Stimulated activated CD4-positive, alpha-beta T cell treated with anti-CD3 and anti-CD28 coated beads, Interleukin-4, amount 100 ng/mL, for 48 hours (primary cell): ENCODE measurements around the gene CDCA8.
"Not testable (repeated sequence)": the region's sequence is repeated elsewhere in the genome, so short reads cannot be mapped to it uniquely, and the experiment has no call there.

Experiments used
- DNase-seq, 2 donors: peaks; one replicate each; pipeline ENCODE4 v3.0.0-alpha.2; 2020; ENCODE audit warnings: low read depth in 2 of 2

The CDCA8 gene

GRCh38 chr1:37673920-37674319 lies 18.4 kb upstream of the CDCA8 start:
- peak; percentile 35 to 41 for DNase-seq

DNA sequence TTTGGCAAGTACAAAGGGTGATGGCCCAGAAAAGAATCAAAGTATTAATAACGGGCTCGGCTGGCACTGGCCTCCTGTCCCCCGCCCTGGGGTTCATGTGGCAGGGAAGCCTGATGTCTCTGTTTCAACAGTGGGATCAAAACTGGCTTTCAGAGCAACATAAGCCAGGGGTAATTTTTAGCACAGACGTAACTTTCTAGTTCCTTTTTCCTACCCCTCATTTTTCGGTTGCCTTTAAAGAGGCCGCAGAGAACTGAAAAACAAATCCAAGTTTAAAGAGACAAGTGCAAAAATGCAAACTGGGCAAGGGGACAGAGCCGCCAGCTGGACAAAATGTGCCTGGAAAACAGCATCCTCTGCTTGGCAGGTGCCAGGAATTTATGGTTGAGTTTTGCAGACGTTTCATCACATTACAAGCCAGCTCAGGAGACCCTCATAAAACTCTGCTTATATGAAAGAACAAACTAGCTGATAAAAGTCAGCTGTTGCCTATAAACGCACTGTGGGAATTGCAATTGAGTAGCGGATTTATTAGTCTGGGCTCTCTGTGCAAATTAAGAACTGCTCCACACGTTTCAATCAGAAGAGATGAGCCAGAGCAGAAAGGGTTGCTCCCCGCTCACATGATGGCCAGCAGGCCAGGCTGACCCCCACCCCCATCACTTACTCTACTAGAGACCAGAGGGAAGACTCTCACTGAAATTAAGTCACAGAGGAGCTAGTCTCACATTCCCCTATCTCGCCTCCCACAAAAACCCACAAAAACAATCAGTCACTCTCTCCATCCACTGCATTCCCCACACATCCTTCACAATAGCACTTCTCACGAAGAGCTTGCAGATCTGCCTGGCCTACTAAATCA lies 15.8 kb upstream of the CDCA8 start:
- DNase-seq: no peak

- DNase-seq: no peak
Measured at GRCh38 chr1:37677143-37677439, 15.2 kb upstream of the CDCA8 start.

DNA sequence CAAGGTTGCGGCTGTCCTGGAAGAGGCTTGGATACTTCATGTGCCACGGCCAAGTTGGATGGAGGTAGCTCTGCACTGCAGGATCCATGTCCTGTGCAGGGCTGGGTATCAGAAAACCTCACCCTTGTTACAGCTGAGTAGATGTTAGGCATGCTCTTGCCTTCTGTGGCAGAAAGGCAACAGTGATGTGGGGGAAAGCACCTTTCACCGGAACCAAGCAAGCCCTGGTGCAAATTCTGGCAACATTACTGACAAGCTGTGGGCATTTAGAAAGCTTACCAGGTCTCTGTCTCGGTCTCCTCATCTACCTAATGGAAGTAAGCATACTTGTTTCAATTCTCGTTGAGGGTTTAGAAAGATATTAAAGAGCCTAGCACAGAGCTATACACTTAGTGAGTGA lies 14.5 kb upstream of the CDCA8 start:
- DNase-seq: no peak

- no peak for DNase-seq
Measured at GRCh38 chr1:37680933-37681332, 11.4 kb upstream of the CDCA8 start.

GRCh38 chr1:37682334-37682987 lies 9.9 kb upstream of the CDCA8 start:
- DNase-seq: peak; percentile 72 to 80

DNA sequence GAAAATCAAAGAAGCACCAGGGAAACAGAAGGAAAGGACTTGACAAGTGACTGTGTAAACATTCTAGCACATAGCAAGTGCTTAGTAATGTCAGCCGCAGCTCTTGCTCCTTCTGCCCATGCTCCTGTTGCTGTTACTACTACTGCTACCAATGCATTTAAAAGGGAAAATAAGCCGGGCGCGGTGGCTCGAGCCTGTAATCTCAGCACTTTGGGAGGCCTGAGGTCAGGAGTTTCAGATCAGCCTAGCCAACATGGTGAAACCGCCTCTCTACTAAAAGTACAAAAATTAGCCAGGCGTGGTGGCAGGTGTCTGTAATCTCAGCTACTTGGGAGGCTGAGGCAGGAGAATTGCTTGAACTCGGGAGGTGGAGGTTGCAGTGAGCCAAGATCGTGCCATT lies 8.1 kb upstream of the CDCA8 start:
- not testable (repeated sequence) for DNase-seq

GRCh38 chr1:37685722-37686121 lies 6.6 kb upstream of the CDCA8 start:
- no peak for DNase-seq

GRCh38 chr1:37687764-37688163 lies 4.6 kb upstream of the CDCA8 start:
- DNase-seq: not testable (repeated sequence)

DNA sequence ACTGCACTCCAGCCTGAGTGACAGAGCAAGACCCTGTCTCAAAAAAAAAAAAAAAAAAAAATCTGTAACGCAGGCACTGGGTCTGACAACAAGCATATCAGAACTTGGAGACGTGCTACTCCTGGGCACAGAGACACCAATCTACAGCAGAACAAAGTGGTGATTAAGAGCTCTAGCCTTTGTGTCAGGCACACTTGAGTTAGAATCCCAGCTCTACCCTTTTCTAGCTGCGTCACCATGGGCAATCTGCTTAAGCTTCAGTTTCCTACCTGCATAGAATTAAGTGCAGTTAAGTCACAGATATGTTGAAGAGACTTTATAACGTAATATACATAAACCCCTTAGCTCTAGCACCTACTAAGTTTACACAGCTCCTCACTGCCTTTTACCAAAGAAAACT lies 3.4 kb upstream of the CDCA8 start:
- DNase-seq: no peak

DNA sequence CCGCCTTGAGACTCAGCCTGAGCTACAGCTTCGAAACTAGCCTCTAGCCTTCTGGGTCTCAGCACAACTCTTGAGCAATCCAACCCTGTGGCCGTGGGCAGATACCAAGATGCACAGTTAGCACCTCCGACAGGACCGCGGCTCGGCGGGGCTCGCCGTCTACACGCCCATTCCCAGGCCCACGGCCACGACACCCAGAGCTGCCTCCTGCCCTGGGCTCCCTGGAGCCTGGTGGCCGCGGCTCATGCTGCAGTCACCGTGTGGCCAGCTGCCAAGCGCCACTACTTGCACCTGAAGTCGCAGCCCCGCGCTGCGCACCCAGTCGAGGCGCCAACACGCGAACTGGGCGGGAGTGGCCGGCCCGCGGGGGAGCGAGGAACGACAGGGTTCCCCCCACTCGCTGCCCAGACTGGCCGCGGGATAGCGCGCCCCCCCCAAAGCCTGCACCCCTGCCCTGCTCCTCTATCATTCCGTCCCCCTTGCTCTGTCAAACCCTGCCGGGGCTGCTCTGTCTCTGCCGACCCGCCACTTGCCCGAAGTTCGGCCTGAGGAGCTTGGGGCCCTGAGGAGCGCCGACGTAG lies 729 bp upstream of the CDCA8 start:
- DNase-seq: peak; percentile 22

GRCh38 chr1:37692834-37693175 lies 489 bp downstream of the CDCA8 start:
- DNase-seq: peak in 1 of 2 donors; percentile 24

DNA sequence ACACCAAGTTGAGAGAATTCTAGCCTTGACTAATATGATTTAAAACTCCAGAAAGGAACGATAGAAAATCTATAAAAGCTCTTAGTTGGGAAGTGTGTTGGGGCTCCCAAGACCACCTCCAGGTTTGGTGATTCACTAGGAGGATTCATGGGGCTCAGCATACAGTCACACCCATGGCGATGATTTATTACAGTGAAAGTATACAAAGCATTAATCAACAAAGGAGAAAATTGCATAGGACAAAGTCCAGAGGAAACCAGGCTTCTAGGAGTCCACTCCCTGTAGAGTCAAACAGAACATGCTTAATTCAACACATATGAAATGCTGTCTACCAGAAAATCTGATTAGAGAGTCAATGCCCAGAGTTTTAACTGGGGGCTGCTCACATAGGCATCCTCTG lies 4.8 kb downstream of the CDCA8 start:
- no peak for DNase-seq

- DNase-seq: no peak
Measured at GRCh38 chr1:37697737-37698136, 5.4 kb downstream of the CDCA8 start.

DNA sequence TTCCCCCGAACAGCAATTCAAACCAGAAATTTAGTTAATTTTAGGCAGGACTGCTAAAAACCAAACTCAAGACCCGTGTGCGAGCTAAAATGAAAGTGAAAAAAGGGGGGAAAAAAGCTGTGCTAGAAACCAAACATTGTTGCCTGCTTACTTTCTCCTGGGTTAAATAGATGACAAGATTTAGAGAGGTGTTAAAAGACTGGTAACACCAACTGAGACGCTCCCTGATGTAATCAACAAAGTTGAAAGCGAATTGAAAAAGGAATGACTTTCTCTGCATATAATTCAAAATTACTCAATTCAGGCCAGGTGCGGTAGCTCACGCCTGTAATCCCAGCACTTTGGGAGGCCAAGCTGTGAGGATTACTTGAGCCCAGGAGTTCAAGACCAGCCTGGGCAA lies 6.8 kb downstream of the CDCA8 start:
- no peak for DNase-seq

DNA sequence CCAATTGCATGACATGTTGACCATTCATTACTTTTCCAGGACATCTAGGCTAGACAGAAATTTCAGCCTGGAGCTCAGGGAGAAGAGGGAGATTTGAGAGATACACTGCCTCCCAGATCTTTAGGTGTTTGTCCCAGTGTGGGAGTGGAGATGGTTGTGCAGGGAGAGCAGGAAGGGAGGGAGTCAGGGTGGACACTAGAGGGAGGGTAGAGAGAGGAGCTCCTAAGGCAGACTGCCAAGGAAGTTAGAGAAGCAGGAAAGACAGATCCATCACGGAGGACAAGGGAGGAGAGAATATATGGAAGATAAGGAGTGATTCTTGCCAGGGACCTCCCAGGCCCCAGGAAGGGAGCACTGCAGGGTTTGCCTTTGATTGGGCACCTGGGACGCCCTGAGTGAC lies 8.7 kb downstream of the CDCA8 start:
- no peak for DNase-seq

- no peak for DNase-seq
Measured at GRCh38 chr1:37703061-37703460, 10.7 kb downstream of the CDCA8 start.

- DNase-seq: no peak
Measured at GRCh38 chr1:37704966-37705365, 12.7 kb downstream of the CDCA8 start.

DNA sequence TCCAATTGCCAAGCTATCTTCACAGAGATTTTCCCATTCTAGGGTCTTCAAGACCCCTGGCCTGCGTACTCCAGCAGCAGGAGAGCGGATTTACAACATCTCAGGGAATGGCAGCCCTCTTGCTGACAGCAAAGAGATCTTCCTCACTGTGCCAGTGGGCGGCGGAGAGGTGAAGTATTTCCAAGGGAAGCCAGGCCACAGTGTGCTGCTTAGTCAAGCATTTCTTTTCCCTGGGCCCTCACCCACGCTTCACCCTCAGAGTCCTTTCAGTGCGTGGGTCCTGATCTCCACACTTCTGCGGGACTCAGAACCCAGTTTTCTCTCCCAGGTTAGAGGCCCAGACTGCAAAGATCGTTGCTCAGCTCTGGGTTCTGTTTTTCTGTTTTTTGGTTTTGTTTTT lies 13.1 kb downstream of the CDCA8 start:
- no peak for DNase-seq

DNA sequence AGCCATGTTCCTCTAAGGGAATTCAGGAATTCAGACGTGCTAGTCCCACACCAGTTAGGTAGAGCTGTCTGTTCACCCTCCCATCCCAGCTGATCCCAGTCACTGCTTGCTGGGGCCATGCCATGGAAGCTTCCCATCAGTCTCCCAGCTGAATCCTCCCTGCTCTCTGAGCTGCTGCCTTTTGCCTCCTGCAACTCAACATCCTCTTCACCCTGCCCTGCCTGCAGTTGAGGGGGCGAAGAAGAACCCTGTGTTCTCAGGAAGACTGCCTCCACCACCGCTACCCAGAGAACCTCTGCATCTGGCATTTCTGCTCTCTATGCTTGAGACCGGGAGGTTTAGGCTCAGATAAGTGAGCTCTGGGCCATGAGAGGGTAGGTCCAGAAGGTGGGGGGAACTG lies 16.2 kb downstream of the CDCA8 start:
- DNase-seq: no peak

DNA sequence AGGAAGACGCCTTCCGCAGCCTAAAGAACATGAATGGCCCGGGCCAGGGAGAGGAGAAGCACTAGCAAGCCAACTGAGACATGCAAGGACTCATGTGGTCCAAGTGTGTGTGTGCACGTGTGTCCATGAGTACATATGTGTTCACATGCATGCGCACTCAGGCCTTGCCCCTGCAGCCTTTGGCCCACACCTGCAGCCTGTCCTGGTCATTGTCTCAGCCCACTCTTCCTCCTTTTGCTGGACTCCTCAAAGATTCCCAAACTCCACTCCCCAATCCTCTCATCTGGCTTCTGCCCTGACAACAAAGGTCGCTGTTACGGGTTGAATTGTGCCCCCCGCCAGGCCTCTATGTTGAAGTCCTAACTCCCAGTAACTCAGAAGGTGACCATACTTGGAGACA lies 21.9 kb downstream of the CDCA8 start:
- no peak for DNase-seq

DNA sequence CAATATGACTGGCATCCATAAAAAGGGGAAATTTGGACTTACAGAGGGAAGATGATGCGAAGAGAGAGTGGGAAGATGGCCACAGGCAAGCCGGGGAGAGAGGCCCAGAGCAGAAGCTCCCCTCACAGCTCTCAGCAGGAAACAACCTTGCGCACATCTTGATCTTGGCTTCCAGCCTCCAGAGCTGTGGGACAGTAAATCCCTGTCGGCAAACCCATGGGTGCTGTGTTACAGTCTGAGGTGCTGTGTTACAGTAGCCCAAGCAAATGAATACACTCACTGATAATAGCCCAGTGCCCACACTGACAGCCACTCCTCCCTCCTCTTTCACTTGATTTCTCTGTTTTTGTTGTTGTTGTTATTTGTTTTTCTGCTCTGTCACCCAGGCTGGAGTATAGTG lies 22.4 kb downstream of the CDCA8 start:
- no peak for DNase-seq

DNA sequence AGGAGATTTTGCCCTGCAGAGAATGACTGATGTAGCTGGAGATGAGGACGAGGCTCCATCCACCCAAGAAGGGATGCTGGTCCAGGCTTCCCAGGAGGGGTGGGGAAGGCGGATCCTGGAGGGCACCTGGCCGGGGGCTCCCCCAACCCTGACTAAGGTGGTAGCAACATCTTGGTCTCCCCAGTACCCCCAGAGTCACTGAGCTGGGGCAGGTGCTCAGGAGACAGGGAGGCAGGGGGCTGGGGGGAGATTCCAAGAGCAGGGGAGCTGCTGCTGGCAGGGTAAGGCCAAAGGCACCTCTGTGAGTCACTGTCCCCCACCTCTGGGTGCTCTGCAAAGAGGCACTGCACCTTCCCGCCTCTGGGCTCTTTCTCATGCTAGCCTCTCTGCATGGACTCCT lies 24.0 kb downstream of the CDCA8 start:
- DNase-seq: no peak
